Fibroblast of skin of scalp (primary cell): ENCODE results near the gene AOC3.
"Not testable (repeated sequence)": the region's sequence is repeated elsewhere in the genome, so short reads cannot be mapped to it uniquely, and the experiment has no call there.

Source experiments
- DNase-seq: peaks from one replicate; pipeline ENCODE4 v3.0.0-alpha.2; 2013

Gene AOC3

DNA sequence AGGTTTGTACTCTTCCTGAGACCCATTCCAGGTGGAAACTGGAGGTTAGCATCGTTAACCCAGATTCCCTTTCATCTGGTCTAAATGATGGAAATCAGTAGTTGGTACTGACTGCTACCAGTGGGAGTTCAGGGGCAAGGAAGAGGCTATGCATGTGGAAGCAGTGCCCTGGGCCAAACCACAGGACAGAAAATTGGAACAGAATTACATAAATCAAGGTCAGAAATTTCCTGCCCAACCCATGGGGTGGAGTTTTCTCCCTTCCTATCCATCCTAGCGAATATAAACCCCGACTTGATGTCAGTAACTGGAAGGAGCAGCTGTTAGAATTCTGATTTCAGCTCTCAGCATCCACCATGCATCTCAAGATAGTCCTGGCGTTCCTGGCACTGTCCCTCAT, 6.7 kb upstream of the AOC3 start, which contains the start of gene AOC2:
TSS of gene AOC2 (plus strand) at position 310 of the 400 bp plus-strand sequence. CDS start at position 357, 47 bp downstream.
- DNase-seq, result no peak

DNA sequence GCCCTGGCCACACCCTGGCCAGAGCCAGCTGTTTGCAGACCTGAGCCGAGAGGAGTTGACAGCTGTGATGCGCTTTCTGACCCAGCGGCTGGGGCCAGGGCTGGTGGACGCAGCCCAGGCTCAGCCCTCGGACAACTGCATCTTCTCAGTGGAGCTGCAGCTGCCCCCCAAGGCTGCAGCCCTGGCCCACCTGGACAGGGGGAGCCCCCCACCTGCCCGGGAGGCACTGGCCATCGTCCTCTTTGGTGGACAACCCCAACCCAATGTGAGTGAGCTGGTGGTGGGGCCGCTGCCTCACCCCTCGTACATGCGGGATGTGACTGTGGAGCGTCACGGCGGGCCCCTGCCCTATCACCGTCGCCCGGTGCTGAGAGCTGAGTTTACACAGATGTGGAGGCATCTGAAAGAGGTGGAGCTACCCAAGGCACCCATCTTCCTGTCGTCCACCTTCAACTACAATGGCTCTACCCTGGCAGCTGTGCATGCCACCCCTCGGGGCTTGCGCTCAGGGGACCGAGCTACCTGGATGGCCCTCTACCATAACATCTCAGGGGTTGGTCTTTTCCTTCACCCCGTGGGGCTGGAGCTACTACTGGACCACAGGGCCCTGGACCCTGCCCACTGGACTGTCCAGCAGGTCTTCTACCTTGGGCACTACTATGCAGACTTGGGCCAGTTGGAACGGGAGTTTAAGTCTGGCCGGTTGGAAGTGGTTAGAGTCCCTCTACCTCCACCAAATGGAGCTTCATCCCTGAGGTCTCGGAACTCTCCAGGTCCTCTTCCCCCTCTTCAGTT, 6.0 kb upstream of the AOC3 start:
- DNase-seq, result no peak

GRCh38 chr17:42845556-42845917, 5.5 kb upstream of the AOC3 start:
- DNase-seq, result no peak

DNA sequence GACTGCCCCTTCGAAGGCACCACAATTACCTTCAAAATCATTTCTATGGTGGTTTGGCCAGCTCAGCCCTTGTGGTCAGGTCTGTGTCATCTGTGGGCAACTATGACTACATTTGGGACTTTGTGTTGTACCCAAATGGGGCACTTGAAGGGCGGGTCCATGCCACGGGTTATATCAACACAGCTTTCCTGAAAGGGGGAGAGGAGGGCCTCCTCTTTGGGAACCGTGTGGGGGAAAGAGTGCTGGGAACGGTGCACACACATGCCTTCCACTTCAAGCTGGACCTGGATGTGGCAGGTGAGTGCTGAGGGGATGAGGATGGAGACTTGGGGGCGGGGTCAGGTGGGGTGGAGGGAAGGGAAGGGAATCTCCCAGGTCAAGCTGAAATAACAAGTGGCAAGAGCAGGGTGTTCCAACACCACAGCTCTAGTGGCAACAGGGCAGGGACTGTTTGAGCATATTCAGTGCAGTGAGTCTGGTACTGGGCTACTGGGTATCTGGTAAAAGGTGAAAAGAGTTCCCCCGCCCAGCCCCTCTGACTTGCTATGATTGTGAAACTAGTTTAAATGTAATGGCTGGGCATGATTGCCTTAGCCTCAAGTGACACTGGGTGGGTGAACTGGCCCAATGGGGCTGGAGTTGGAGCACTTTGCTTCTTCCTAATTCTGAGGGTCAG, 4.9 kb upstream of the AOC3 start:
- no peak for DNase-seq

GRCh38 chr17:42846594-42847280, 4.3 kb upstream of the AOC3 start:
- peak; percentile 27 for DNase-seq

DNA sequence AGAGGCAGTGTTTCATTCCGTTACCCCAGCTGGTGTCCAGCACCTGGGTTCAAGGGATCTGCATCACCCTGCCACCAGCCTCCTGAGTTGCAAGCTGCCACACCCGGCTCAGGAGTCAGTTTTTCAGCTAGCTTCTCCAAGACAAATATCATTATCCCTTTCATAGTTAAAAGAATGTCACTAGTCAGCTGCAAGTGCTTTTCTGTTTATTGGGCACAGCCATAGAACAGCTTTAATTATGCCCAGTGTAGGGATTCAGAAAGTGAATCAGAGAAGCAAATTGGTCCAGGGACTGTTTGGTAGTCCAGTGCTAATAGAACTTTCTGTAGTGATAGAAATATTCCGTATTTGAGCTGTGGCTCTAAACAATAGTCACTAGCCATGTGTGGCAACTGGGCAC, 2.9 kb upstream of the AOC3 start:
- DNase-seq, result no peak

GRCh38 chr17:42849031-42849430, 2.0 kb upstream of the AOC3 start:
- no peak for DNase-seq

- peak; percentile 29 for DNase-seq
Measured at GRCh38 chr17:42849451-42850181, 1.4 kb upstream of the AOC3 start.

- DNase-seq, result not testable (repeated sequence)
Measured at GRCh38 chr17:42851371-42852240, 607 bp downstream of the AOC3 start.

GRCh38 chr17:42852351-42852750, 1.4 kb downstream of the AOC3 start:
- DNase-seq, result no peak

DNA sequence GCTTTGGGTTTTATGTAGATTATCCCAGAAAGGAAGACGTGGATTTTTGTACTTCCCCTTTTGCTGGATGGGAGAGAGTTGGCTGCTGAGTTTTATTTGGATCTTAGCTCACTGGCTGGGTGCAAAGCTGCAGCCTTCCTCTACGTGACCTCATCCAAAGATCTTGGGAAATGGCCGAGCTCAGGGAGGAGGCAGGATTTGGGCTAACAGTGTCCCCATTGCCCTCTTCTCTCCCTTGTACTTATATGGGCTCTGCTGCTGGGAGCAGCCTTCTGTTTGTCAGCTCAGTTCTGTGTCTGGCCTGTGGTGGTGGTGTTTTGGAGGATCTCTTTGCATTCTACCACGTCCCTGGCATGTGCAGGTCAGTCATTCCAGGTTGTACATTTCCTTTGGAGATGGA, 2.0 kb downstream of the AOC3 start:
- no peak for DNase-seq

- no peak for DNase-seq
Measured at GRCh38 chr17:42853597-42853967, 2.6 kb downstream of the AOC3 start.

GRCh38 chr17:42853968-42854790, 3.2 kb downstream of the AOC3 start:
- no peak for DNase-seq

- DNase-seq, result no peak
Measured at GRCh38 chr17:42855048-42855596, 4.1 kb downstream of the AOC3 start.

DNA sequence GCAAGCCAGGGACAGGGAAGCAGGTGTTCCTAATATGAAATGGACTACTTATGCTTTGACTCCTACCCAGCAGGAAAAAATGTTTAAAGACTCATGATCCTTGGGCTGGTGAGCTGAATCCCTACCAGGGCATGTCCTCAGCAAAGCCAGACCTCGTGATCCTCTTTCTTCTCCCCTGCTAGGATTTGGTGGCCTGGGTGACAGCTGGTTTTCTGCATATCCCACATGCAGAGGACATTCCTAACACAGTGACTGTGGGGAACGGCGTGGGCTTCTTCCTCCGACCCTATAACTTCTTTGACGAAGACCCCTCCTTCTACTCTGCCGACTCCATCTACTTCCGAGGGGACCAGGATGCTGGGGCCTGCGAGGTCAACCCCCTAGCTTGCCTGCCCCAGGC, 5.1 kb downstream of the AOC3 start:
- not testable (repeated sequence) for DNase-seq

GRCh38 chr17:42856516-42856915, 5.5 kb downstream of the AOC3 start:
- not testable (repeated sequence) for DNase-seq

DNA sequence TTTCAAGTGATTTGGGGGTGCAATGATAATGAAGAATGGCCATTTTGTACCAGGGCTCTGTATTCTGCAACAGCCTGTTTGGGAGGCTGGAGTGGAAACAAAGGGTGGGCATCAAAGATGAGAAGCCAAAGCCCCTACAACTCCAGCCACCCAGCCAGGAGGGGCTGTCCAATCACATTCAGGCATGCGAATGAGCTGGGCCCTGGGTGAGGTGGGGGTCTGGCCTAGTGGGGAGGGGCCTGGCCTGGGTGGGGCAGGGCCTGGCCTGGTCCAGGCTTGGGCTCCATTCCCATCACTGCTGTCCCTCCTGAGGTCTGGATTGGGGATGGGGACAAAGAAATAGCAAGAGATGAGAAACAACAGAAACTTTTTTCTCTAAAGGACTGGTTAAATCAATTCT, 6.4 kb downstream of the AOC3 start:
- DNase-seq, result no peak

DNA sequence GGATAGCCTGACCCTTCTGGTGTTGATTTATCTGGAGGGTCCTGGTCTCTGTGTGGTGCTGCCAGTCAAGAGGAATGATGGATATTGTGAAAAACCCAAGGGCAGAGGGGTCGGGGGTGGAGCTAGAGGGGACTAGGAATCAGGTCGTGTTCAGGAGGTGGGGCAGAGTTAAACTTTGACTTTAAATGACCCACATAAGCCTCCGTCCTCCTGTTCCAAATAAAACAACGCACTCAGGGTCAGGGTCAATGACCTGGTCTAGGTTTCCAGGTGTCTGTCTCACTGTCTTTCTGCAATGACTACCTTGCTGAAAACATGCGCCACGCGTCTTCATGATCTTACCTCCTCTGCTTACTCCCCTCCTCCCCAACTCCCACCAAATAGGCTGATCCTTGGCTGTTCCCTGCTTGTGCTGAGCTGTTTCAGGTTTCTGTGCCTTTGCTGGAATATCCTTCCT, 14.7 kb downstream of the AOC3 start:
- DNase-seq, result no peak

GRCh38 chr17:42866216-42866615, 15.2 kb downstream of the AOC3 start:
- DNase-seq, result no peak
